Liver (tissue), 9 donors: ENCODE results near the gene THSD4. TPM values are rescaled to one million over a fixed set of nuclear protein-coding genes. Genes with fewer than 3 reads are reported as not detected.

Experiments
- DNase-seq: peaks from one replicate; pipeline ENCODE4 v3.0.0-alpha.2; 2017; ENCODE audit warnings: low spot score
- H3K27ac ChIP-seq, 2 donors: one replicate each; pipeline ENCODE4 v1.7.0; 2013; ENCODE audit warnings: inconsistent platforms in 2 of 2, low read length in 2 of 2, control low read depth in 1 of 2, low read depth in 1 of 2, mild to moderate bottlenecking in 1 of 2
- H3K27me3 ChIP-seq, 4 donors: one replicate each; pipeline versions ENCODE4 v1.6.1 to v1.7.0; 2013; ENCODE audit warnings: low read length in 3 of 4, inconsistent platforms in 1 of 4, mild to moderate bottlenecking in 1 of 4, moderate library complexity in 1 of 4; ENCODE audit not compliant: control insufficient read depth in 4 of 4, insufficient read depth in 4 of 4
- H3K36me3 ChIP-seq, 4 donors: one replicate each; pipeline versions ENCODE4 v1.6.1 to v1.7.0; 2013; ENCODE audit warnings: low read length in 3 of 4, mild to moderate bottlenecking in 3 of 4, low read depth in 1 of 4, moderate library complexity in 1 of 4; ENCODE audit not compliant: control insufficient read depth in 4 of 4, insufficient read depth in 3 of 4
- H3K4me1 ChIP-seq, 4 donors: one replicate each; pipeline versions ENCODE4 v1.6.1 to v1.7.0; 2013; ENCODE audit warnings: low read length in 3 of 4, mild to moderate bottlenecking in 3 of 4, moderate library complexity in 1 of 4; ENCODE audit not compliant: control insufficient read depth in 4 of 4, insufficient read depth in 4 of 4
- H3K4me3 ChIP-seq, 3 donors: one replicate each; pipeline versions ENCODE4 v1.6.1 to v1.7.0; 2013; ENCODE audit warnings: low read length in 3 of 3, control low read depth in 1 of 3, low read depth in 1 of 3, mild to moderate bottlenecking in 1 of 3
- H3K9ac ChIP-seq, 2 donors: one replicate each; pipeline ENCODE4 v1.7.0; 2013; ENCODE audit warnings: low read length in 2 of 2, mild to moderate bottlenecking in 2 of 2, moderate library complexity in 2 of 2, control low read depth in 1 of 2, low read depth in 1 of 2
- H3K9me3 ChIP-seq, 4 donors: one replicate each; pipeline versions ENCODE4 v1.6.1 to v1.7.0; 2013; ENCODE audit warnings: low read length in 3 of 4; ENCODE audit not compliant: control insufficient read depth in 4 of 4
- CTCF ChIP-seq: fragments of 150-350 bp; IDR thresholded peaks from 2 replicates; pipeline ENCODE4 v1.5.1; 2017; ENCODE audit warnings: improper control_type of control experiment, low read depth, low read length; ENCODE audit not compliant: missing input control
- EGR1 ChIP-seq, 2 donors: IDR thresholded peaks; 2 replicates each; pipeline ENCODE4 v1.6.1; 2016 to 2018; ENCODE audit warnings: antibody characterized with exemption in 2 of 2, low read depth in 2 of 2
- HNF4A ChIP-seq, 2 donors: conservative IDR thresholded peaks; 2 replicates each; pipeline ENCODE4 v1.6.1; 2016; ENCODE audit warnings: antibody characterized with exemption in 2 of 2, mild to moderate bottlenecking in 2 of 2
- JUND ChIP-seq, 2 donors: IDR thresholded peaks; 2 replicates each; pipeline ENCODE4 v1.6.1; 2016; ENCODE audit warnings: antibody characterized with exemption in 2 of 2
- NR2F2 ChIP-seq: IDR thresholded peaks from 2 replicates; pipeline ENCODE4 v1.6.1; 2016; ENCODE audit warnings: antibody characterized with exemption
- RAD21 ChIP-seq, 2 donors: IDR thresholded peaks; 2 replicates each; pipeline ENCODE4 v1.6.1; 2016; ENCODE audit warnings: antibody characterized with exemption in 2 of 2, mild to moderate bottlenecking in 2 of 2
- REST ChIP-seq: IDR thresholded peaks from 2 replicates; pipeline ENCODE4 v1.6.1; 2016; ENCODE audit warnings: antibody characterized with exemption, mild to moderate bottlenecking
- RXRA ChIP-seq, 2 donors: IDR thresholded peaks; 2 replicates each; pipeline ENCODE4 v1.6.1; 2017 to 2018; ENCODE audit warnings: antibody characterized with exemption in 2 of 2, mild to moderate bottlenecking in 1 of 2
- SP1 ChIP-seq: IDR thresholded peaks from 2 replicates; pipeline ENCODE4 v1.6.1; 2018; ENCODE audit warnings: antibody characterized with exemption, mild to moderate bottlenecking
- YY1 ChIP-seq: IDR thresholded peaks from 2 replicates; pipeline ENCODE4 v1.6.1; 2016; ENCODE audit warnings: antibody characterized with exemption, mild to moderate bottlenecking
- WGBS: extraction: QIAGEN DNeasy Blood & Tissue Kit; methylation state at CpG from one replicate; pipeline ENCODE4 v1.1.7; 2013; 5-methylcytosine and 5-hydroxymethylcytosine counted together
- polyA plus RNA-seq, 2 donors: library from polyadenylated mRNA; stranded (reverse) in 1 of 2; unstranded in 1 of 2; fragments of 200-250 nt in 1 of 2; fragments of >200 nt in 1 of 2; fragmentation: Nextera tagmentation in 1 of 2; extraction: Ambion mirVana in 1 of 2; gene quantifications; one replicate each; pipeline versions ENCODE4 v1.2.1 to v1.2.3, GENCODE V29; 2013 to 2015
- total RNA-seq, 2 donors: library from RNA; depleted of rRNA; stranded (reverse); fragments of >200 nt; gene quantifications; one replicate each; pipeline ENCODE4 v1.2.3, GENCODE V29; 2014
- TF ChIP-seq, protein P1 (sequence below): IDR thresholded peaks from 2 replicates; pipeline ENCODE4 v1.6.1; 2016; ENCODE audit warnings: antibody characterized with exemption
- donor health status: healthy.
- donor health status: healthy.
- donor health status: healthy.
- donor health status: healthy.
- donor health status: healthy.

The THSD4 gene
- total and polyA plus RNA-seq, 4 donors, result 0.23 to 11.5 (median 1.9) TPM

DNA sequence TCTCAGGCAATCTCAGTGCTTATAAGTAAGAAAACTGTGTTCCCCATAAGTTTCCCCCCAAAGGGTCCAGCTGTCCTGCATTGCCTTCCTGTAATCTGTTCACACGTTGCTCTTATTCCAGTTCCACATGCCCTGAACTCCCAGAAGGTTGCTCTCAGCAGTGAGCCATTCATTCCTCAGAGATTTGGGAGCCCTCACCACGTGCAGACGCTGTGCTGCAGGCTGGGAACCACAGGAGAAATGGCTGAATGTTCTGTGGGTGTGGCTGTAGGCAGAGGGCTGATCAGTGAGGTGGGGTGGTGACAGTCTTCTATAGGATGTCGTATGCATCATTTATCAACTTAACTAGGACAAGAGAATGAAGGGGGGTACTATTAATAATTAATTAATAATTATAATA lies 3.3 kb upstream of the THSD4 start:
- no peak overlapping the region for H3K4me3 ChIP-seq
- no peaks in the 10 kb centered on the region for H3K27me3 ChIP-seq
- no peak overlapping the region for H3K27ac ChIP-seq
- no peak for DNase-seq
- H3K4me1 ChIP-seq, result peaks cover 2 to 14% (median 9%) of the 10 kb centered on the region in 4 donors
- H3K9me3 ChIP-seq, result no peaks in the 10 kb centered on the region
- no peaks in the 10 kb centered on the region for H3K36me3 ChIP-seq
- TF ChIP-seq REST, result no peak
- TF ChIP-seq RXRA (IDR thresholded peaks at IDR 0.05), result no peak
- TF ChIP-seq RAD21 (IDR thresholded peaks at IDR 0.05), result no peak
- no peak for TF ChIP-seq YY1
- TF ChIP-seq SP1, result no peak
- TF ChIP-seq HNF4A (conservative IDR thresholded peaks at IDR 0.05), result no peak
- no peak for TF ChIP-seq CTCF
- TF ChIP-seq NR2F2, result no peak
- TF ChIP-seq EGR1 (IDR thresholded peaks at IDR 0.05; ENCODE audit: low read depth in 2 of 2), result no peak
- TF ChIP-seq JUND (IDR thresholded peaks at IDR 0.05), result no peak
- WGBS, result 68% methylated on average over 4 of the region's 4 CpGs
- H3K9ac ChIP-seq, result no peak overlapping the region

- DNase-seq, result no peak
- H3K27ac ChIP-seq, result no peak overlapping the region
- TF ChIP-seq, protein P1, sequence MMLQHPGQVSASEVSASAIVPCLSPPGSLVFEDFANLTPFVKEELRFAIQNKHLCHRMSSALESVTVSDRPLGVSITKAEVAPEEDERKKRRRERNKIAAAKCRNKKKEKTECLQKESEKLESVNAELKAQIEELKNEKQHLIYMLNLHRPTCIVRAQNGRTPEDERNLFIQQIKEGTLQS, result no peak
- TF ChIP-seq REST (no peak), JUND (IDR thresholded peaks at IDR 0.05) (no peak)
- no peak overlapping the region for H3K4me3 ChIP-seq
- no peak overlapping the region for H3K9ac ChIP-seq
- H3K36me3 ChIP-seq, result no peaks in the 10 kb centered on the region
- peaks cover 2 to 16% (median 9%) of the 10 kb centered on the region in 4 donors for H3K4me1 ChIP-seq
- WGBS, result 93% methylated on average over 2 of the region's 2 CpGs
- no peaks in the 10 kb centered on the region for H3K9me3 ChIP-seq
- H3K27me3 ChIP-seq, result no peaks in the 10 kb centered on the region
These were observed 2.8 kb upstream of the THSD4 start for GRCh38 chr15:71112429-71112828.
